ENCODE measurements around the gene PHF21A. TPM values are rescaled to one million over a fixed set of nuclear protein-coding genes. Genes with fewer than 3 reads are reported as not detected.

PHF21A gene
- total and polyA plus RNA-seq, 10 of the 15 experiments (the other 5 are each of a cell fraction or from before 2014, with no cell fraction given), result 2.6 to 37.2 (median 16.0) TPM

DNA sequence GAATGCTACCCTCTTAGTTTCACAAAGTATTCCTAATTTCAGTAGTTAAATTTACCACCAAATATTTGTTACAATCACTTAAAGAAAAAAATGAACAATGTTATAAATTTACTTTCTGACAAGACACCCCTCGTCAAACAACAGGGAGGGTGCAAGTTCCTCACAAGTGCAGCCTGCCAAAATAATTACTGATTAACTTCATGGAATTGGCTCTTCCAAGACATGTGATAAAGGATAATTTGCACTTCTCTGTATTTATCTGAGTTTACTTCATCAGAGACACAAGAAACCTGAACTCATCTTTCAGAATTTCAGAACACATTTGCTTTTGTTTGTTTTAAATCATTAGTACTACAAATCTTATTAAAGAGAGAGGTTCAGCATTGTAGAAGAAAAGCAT is 132.3 kb downstream of the PHF21A start:
- ChIA-PET CTCF (interaction anchor here (8.8 kb wide), 1 partner anchor 24 kb away, joined by 52 read pairs; no protein-coding TSS in a partner anchor), SMC1A (ENCODE audit: uncharacterized antibody, unreplicated experiment) (interaction anchor here (1.2 kb wide), 1 partner anchor 15 kb away, joined by 3 read pairs; no protein-coding TSS in a partner anchor), RAD21 (ENCODE audit: unreplicated experiment) (no interaction called here), POLR2A (no interaction called here)
- Histone ChIP-seq H3K27me3 (replicated peaks in 1 of 2; ENCODE audit: control insufficient read depth in 2 of 2, insufficient read depth in 2 of 2, low read length in 1 of 2) (no peaks in the 10 kb centered on the region), H3K9ac (ENCODE audit: control insufficient read depth, insufficient read depth, low read length) (no peak overlapping the region), H3K4me3 (no peak overlapping the region), H3K4me1 (ENCODE audit: control insufficient read depth, insufficient read depth, low read length) (no peaks in the 10 kb centered on the region), H3K27ac (ENCODE audit: control insufficient read depth, insufficient read depth) (no peak overlapping the region), H3K79me2 (ENCODE audit: control insufficient read depth, insufficient read depth, low read length) (no peaks in the 10 kb centered on the region), H3K9me3 (replicated peaks; ENCODE audit: control insufficient read depth, insufficient read depth, low read length) (no peaks in the 10 kb centered on the region), H3K36me3 (ENCODE audit: control insufficient read depth in 2 of 2, insufficient read depth in 2 of 2, low read length in 1 of 2) (no peaks in the 10 kb centered on the region), H4K20me1 (ENCODE audit: control insufficient read depth, insufficient read depth) (no peaks in the 10 kb centered on the region), H2AFZ (ENCODE audit: control insufficient read depth, low read depth, low read length) (no peak overlapping the region), H3K4me2 (ENCODE audit: control insufficient read depth, insufficient read depth) (no peak overlapping the region)
- ATAC-seq, result no peak
- FAIRE-seq, result no peak
- no peak for DNase-seq (ENCODE audit: low read depth, low spot score)
- in situ Hi-C loops (cut with MboI), result no loop called here
- intact Hi-C loops (cut with micrococcal nuclease; ENCODE audit: unreplicated experiment), result no loop called here
- WGBS (ENCODE audit: insufficient coverage, insufficient replicate concordance, low lambda C conversion rate, missing lambda C conversion rate), result 86% methylated on average over 1 of the region's 1 CpG
- no TSS peak for BruUV-seq (replicated peaks)
- TF ChIP-seq SP1 (IDR thresholded peaks at IDR 0.05; ENCODE audit: low read depth, low read length) (no peak), RELA (IDR thresholded peaks at IDR 0.05; ENCODE audit: borderline replicate concordance, partially characterized antibody) (no peak), CREM (IDR thresholded peaks at IDR 0.05; ENCODE audit: low read depth) (no peak), SIX5 (IDR thresholded peaks at IDR 0.05; ENCODE audit: low read depth, low read length, severe bottlenecking) (no peak), RB1 (IDR thresholded peaks at IDR 0.05; ENCODE audit: borderline replicate concordance) (no peak), SRF (IDR thresholded peaks at IDR 0.05; ENCODE audit: low read depth in 2 of 2, low read length in 2 of 2) (no peak), ZNF207 (IDR thresholded peaks at IDR 0.05; ENCODE audit: borderline replicate concordance) (no peak), RELB (IDR thresholded peaks at IDR 0.05; ENCODE audit: low read depth) (no peak), BCL3 (IDR thresholded peaks at IDR 0.05; ENCODE audit: borderline replicate concordance, insufficient read depth, low read depth, low read length, poor library complexity, severe bottlenecking) (no peak), IKZF1 (conservative IDR thresholded peaks at IDR 0.05) (no peak), NR2F1 (conservative IDR thresholded peaks at IDR 0.05) (no peak), ZNF274 (IDR thresholded peaks at IDR 0.05; ENCODE audit: insufficient read depth, insufficient read length) (no peak)
- TF ChIP-seq, protein P1, sequence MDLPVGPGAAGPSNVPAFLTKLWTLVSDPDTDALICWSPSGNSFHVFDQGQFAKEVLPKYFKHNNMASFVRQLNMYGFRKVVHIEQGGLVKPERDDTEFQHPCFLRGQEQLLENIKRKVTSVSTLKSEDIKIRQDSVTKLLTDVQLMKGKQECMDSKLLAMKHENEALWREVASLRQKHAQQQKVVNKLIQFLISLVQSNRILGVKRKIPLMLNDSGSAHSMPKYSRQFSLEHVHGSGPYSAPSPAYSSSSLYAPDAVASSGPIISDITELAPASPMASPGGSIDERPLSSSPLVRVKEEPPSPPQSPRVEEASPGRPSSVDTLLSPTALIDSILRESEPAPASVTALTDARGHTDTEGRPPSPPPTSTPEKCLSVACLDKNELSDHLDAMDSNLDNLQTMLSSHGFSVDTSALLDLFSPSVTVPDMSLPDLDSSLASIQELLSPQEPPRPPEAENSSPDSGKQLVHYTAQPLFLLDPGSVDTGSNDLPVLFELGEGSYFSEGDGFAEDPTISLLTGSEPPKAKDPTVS (IDR thresholded peaks at IDR 0.05; ENCODE audit: low read depth, low read length), result no peak
- TF ChIP-seq, protein P2, sequence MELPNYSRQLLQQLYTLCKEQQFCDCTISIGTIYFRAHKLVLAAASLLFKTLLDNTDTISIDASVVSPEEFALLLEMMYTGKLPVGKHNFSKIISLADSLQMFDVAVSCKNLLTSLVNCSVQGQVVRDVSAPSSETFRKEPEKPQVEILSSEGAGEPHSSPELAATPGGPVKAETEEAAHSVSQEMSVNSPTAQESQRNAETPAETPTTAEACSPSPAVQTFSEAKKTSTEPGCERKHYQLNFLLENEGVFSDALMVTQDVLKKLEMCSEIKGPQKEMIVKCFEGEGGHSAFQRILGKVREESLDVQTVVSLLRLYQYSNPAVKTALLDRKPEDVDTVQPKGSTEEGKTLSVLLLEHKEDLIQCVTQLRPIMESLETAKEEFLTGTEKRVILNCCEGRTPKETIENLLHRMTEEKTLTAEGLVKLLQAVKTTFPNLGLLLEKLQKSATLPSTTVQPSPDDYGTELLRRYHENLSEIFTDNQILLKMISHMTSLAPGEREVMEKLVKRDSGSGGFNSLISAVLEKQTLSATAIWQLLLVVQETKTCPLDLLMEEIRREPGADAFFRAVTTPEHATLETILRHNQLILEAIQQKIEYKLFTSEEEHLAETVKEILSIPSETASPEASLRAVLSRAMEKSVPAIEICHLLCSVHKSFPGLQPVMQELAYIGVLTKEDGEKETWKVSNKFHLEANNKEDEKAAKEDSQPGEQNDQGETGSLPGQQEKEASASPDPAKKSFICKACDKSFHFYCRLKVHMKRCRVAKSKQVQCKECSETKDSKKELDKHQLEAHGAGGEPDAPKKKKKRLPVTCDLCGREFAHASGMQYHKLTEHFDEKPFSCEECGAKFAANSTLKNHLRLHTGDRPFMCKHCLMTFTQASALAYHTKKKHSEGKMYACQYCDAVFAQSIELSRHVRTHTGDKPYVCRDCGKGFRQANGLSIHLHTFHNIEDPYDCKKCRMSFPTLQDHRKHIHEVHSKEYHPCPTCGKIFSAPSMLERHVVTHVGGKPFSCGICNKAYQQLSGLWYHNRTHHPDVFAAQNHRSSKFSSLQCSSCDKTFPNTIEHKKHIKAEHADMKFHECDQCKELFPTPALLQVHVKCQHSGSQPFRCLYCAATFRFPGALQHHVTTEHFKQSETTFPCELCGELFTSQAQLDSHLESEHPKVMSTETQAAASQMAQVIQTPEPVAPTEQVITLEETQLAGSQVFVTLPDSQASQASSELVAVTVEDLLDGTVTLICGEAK (IDR thresholded peaks at IDR 0.05; ENCODE audit: borderline replicate concordance), result no peak

Measured in GM12878 (cell line).